HG03139 (cell line): Measurements from ENCODE around the gene SLC1A2.

ENCODE experiments used
- ATAC-seq: cut with Tn5 transposase; IDR thresholded peaks from one replicate; pipeline ENCODE4 v1.9.1; 2021; ENCODE audit not compliant: unreplicated experiment

Gene SLC1A2

DNA sequence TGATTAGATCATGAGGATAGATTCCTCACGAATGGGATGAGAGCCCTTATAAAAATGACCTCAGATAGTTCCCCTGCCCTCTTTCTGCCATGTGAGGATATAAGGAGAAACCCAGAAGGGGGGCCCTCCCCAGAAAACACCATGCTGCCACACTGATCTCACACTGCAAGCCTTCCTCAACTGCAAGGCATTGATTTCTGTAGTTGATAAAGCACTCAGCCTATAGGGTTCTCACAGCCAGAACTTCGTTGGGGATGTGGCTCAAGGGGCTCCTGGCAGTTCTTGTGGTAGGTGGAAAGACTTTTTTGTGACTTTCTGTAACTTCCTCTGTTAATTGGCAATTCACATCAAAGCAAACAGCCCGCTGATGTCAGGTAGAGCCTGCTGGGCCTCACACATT lies 171.5 kb downstream of the SLC1A2 start:
- no peak for ATAC-seq

DNA sequence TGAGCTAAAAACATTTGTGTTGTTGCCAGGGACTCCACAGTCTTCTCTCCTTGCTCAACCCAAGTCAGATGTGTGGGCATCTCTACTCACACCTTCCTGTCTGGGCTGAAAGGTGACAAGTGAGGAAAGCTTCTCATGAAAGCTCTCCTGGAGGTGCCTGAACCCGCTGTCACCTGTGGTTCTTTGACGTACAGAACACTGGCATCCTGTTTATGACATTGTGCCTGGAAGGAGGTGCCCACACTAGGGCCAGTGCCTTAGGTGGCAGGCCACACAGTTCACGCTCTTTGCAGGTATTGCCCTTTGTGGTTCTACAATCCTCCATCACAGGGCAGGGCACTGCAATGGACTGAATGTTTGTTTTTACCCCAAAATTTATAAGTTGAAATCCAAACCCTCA lies 171.9 kb downstream of the SLC1A2 start:
- no peak for ATAC-seq

DNA sequence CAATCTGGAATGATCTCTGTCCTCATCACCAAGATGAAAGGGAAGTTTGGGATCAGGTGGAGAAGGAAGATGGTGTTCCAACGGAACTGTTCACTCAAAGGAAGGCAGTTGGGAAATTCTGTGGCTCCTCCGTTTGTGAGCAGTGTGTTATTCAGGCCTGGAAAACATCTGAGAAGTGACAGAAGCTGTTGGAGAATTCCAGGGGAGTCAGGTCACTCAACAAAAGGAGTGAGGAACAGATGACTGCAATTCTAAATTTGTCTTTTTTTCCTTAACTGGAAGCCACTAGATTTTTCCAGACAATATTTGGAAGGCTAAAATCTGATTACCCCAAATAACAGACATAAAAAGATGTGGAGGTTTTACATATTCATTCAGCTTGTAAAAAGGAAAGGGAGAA lies 172.6 kb downstream of the SLC1A2 start:
- no peak for ATAC-seq

DNA sequence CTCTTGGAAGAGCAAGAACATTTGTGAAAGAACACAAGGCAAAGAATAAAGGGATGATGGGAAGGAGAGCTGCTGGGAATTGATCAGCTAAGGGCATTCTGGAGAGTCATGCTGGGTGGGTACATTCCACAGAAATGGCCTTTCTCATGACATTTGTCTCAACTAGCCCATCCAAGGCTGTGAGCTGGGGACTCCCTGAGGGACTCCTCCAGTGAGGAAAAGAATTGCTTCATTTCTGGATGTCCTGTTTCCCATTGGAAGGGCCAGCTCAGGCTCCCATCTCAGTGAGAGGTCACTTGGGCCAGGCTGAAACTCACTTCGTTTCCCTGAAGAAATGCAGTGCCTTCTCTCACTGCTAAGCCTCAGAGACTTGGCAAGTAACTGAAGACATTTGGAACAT lies 173.6 kb downstream of the SLC1A2 start:
- ATAC-seq = no peak

DNA sequence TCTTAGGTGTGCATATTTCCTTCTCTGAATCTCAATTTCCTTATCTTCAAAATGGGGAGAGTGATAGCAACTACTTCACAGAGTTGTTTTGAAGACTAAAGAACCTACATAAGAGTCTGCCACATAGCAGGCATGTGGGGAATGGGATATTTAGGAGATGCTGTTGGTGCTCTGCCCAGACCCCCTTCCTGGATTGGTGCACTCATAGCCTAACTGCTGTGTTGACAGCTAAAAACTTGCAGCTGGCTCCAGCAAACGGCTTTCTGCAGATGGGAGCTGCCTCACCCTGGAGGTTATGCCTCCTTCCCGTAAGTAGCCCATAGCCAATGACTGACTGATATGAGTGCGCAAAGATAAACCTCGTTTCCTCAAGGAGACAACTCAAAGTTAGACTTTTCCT lies 174.3 kb downstream of the SLC1A2 start:
- no peak for ATAC-seq

DNA sequence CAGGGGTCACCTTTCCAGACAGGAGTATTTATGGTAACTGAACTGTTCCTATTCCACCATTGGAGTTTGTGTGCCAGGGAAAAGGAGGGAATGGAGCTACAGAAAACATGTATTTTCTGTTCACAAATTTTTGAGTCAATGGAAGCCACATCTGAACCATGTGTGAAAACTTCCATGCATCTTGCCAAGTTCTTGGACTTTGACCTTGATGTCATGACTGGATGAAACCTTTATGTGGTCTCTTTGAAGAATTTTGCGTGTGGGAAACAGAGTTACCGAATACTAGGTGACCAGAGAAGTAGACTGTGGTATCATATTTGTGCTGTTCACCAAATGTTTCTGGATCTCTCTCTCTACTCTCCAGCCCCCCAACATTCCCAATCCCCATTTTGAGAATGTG lies 175.6 kb downstream of the SLC1A2 start:
- ATAC-seq = no peak

DNA sequence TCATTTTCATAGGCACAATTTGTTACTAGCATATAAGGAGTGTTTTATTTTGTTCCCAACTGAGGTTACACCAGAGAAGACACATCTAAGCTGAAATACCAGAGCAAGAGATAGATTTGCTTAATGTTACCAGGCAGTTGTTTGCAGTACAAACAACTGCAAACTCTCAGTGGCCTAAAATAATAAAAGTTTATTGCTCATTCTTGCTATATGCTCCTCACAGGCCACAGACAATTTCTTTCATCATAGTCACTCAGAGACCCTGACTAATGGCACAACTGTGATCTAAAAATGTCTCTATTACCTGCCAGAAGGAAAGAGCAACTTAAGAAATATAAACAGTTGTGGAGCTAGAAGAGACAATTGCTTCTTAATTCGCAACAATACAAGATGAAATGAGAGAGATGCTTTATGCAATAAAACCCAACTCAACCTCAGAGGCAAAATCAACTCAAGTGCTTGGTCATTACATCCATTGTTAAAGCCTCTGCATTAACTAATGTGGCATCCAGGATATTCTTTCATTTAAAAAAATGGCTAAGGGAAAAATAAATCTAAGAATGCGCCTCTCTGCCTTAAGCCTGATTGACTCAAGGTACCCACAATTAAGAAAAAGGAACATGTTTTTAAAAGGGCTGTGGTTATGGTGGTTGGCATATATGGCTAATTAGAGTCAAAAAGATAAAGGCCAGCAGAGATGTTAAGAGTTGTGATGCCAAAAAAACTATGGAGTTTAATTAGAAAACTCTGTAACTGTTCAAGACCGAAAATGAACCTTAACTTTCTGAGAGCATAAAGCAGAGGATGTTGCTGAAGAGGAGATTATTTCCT lies 176.7 kb downstream of the SLC1A2 start:
- no peak for ATAC-seq

DNA sequence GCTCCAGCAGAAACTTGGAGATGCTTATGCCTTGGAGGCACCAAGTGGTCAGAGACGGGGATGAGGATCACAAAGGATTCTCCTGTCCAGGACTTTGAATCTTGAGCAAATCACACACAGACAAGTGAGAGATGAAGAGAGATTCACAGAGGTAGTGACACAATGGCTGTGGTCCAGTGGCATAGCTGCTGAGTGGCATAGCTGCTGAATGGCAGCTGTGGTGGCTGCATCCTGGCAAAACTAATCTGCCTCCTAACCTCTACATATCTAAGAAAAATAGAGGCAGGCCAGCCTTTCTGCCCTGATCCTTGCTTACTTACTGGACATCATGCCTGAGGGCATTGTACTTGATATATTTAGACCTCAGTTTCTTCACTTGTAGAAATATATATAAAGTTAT lies 177.8 kb downstream of the SLC1A2 start:
- no peak for ATAC-seq

DNA sequence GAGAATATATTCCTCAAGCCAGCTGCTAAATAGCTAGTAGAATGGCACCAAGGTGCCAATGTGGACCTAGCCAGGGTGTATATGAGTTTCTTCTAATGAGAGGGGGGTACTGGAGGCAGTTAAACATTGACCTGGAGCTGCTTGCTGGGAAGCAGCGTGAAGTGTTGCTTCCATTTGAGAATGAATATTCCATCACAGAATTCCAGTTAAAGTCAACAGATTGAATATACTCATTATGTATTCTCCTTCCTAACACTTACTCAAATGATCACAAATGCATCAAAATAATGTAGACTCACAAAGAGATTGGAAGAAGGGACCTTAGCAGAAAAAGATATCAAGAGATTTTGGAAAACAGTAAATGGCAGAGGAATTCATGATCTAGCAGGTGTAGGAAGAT lies 178.3 kb downstream of the SLC1A2 start:
- ATAC-seq = no peak

DNA sequence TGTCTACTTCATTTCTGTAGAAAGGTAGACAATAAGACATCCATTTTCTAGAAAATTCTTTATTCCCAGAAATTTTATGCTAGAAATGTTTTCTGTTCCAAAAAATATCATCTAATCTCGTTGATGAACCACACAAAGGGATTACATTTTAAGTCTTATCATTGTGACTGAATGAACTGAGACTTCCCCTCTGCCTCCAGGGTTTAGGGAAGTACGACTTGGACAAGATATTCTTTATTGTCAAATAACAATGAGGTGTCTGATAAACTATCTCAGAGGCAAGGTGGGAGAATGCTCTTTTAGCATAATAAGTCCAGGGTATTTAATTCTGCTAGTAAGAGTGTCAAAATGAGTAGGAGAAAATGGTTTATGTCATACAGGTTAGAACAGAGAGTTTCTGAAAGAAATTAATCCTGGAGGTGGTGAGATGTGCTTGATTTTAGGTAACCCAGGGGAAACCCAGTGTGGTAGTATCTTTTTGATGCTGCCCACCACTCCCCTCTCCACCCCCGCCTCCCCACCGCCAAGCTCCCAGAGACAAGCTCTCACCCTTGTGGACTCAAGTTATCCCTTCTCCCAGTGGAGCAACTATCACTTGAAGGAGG lies 179.8 kb downstream of the SLC1A2 start:
- no peak for ATAC-seq

DNA sequence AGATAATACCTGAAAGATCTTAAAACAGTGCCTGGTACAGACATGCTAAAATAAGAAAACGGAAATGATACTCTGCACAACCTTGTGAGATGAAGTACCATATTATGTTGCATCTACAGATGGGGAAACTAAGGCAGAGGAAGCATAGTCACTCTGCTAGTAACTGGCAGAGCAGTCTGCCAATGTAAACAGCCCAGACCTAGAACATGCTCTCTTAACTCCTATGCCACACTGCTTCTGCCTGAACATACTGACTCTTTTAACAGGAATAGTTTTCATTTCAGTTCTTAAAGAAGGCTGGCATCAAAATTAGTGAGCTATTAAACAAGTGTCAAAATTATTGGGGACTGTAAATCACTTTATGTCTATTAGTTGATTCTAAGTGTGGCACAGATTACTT lies 180.5 kb downstream of the SLC1A2 start:
- no peak for ATAC-seq

DNA sequence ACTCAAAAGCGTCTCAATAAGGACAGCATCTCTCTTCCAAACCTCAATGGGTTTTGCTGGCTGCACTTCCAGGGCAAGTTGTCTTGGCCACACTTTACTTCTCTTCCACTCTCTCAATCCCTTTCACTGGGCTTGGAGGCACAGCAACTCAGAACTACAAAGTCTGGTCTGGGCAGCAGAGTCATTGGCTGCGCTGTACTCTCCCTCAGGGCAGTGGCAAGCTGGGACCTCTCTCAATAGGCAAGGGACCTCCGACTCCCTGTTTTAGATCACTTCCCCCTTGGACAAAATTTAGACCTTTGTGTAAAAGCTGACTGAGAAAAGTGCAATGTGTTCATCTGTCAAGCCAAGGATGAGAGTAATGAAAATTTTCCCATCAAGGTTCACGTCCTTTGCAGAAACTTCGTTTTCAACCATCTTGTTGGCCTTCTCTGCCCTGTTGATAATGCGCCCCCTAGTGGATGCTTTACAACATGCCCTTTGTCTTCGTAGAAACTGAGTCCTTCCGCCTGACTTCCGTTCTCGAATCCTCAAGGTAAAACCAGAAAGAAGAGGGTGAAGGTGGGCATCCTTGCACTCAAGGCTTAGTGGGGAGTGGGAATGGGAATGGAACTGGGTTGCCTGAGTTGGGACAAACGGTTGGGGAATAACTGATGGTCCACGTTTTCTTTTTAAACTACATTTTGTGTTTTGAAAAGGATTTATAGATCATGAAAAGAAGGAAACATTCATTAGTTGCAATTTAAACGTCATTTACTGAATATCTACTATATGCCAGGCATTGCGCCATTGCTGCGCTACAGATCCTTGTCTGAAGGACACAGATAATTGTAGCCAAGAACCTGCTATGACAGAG lies 181.3 kb downstream of the SLC1A2 start:
- ATAC-seq = no peak

DNA sequence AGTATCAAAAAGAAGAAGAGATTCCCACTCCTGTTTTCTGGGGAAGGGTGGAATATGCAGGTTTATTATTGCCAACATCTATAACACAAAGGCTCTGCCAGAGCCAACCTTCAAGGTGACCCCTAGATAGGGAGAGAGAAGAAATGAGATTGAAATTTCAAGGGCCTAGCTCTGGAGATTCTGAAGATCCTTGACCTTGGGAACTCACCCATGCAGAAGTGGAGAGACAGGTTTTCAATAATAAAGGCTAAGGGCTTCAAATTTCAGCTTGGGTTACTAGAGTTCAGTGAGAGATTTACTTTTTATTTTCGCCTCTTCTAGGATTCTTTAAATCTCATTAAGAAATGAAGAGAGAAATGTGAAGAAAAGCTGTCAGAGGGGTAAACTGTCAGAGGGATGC lies 182.0 kb downstream of the SLC1A2 start:
- ATAC-seq = no peak

DNA sequence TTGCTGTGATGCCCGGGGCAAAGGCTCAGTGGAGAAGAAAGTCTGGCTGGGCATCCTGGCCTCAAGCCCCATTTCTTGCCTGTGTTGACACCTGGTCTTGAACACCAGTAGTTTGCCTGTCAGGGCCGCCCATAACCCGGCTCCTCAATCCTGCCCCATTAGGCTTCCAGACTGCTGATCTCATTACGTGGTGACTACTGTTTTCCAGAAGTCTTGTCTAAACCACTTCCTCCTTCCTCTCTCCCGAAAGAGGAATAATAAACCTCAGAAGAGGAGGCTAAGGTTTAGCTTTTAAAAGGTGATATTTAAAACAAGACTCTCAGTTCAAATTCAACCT lies 182.7 kb downstream of the SLC1A2 start:
- ATAC-seq = no peak

DNA sequence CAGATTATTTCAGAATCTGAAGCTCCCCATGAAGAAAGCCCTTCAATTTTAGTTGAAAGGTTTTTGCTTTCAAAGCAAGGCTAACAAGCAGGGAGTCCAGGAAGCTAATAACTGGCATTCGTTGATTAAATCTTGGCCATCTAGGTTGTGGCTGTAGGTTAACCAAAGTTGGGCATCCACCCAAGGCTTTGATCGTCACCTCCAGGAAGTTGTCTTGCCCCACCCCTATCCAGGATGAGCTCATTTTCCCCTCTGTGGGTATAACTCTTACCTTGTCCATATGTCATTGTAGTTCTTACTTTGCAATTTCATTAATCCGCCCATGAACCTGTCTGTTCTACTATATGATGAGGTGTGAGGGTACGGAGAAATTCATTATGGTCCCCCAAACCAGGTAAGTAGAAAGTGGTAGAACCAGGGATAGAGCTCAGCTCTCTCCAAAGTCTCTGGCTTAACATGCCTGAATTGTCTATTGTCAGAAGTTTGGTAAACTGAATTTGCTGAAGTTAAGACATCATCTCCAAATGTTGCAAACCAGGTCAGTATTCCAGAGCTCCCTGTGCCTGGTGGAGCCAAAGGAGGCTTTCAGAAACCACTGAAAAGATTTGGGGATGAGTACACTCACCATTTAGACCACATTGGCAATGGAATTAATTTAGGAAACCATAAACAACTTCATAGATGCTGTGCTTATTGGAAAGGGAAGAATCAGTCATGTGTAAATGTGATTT lies 183.3 kb downstream of the SLC1A2 start:
- ATAC-seq = no peak

DNA sequence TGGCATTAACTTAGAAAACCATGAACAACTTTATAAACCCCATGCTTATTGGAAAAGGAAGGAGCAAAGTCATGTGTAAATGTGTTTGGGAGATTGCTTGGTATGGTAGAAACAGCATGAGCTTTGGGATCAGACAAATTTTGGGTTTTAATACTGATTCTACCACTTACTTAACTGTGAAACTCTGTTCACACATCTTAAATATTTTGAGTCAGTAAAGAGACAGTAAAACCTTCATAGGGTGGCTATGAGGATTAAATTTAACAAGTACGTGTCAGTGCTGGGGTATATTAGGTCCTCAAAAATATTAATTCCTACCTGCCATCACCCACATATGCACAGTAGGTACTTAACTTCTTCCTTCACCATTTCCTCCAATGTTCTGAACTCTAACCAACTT lies 183.9 kb downstream of the SLC1A2 start:
- no peak for ATAC-seq

DNA sequence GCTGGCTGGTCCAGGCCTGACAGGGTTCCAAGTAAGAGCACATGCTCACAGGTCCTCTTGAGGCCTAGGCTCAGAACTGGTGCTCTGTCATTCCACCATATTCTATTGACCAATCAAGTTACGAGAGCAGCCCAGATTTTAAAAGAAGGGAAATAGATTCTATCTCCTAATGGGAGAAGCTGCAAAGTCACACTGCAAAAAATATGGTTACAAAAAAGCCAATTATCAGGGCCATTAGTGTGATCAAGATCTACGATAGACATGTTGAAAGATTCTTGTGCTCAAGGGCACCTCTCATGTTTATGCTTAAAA lies 184.2 kb downstream of the SLC1A2 start:
- ATAC-seq = no peak

DNA sequence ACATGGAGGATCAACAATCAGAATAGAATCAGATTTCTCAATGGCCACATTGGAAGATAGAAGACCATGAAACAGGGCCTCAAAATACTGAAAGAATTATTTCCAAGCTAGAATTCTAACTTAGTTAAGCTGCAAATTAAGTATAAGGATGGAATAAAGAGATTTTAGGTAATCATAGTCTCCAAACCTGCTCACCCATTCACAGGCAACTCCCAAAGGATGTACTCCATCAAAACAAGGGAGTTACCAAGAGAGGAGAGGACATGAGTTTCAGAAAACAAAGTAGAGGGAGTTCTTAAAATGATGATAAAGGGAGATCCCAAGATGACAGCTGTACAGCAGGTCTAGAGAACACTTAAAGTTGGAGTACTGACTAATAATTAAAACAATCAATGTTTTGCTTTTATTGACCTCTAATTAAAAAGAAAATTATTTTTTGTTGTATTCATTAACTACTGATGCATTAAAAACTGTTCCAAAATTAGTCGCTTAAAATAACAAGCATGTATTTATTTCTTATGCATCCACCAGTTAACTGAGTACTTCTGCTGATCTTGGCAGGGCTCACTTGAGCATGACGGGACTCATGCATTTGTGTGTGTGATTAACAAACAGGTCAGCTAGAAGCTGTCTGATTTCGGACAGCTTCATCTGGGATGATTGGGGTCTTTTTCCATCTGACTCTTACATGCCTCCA lies 184.8 kb downstream of the SLC1A2 start:
- ATAC-seq = no peak

DNA sequence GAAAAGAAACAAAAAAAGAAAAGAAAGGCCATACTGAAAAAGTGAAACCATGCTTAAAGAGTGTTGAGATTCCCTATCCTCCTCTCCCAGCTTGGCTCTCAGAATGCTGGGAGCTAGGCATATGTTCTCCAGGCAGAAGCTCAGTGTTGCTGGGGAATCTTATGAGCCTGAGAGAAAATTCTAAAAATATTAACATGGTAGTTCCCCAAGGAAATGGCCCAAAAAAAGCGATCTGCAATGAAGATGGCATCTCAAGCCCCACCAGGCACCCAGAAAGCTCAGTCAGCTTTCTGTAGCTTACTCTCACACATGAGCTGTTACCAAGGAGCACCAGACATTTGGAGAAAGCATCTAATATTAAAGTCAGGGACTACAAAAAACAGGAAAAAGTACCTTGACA lies 185.8 kb downstream of the SLC1A2 start:
- ATAC-seq = no peak

DNA sequence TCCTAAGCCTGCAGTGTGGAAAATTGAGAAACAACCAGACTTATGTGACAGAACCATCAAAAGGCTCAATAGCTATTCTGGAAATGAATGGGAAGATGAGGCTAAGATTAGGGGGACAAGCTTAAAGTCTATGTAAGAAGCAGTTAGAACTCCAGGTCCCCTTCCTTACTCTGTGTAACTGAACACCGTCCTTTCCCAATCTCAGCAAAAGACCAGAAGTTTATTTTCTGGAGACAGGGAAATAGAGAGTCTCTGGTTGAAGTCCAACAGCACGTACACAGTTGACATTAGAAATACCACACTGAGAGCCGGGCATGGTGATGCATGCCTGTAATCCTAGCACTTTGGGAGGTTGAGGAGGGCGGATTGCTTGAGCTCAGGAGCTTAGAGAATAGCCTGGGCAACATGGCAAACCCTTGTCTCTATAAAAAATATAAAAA lies 186.4 kb downstream of the SLC1A2 start:
- ATAC-seq = no peak
